Activated naive CD4-positive, alpha-beta T cell treated with anti-CD3 and anti-CD28 coated beads, Interleukin-2, amount 10 ng/mL, durations not matched to agents 5 hours and 36 hours (primary cell): ENCODE data around the gene AHRR. TPM values are rescaled to one million over a fixed set of nuclear protein-coding genes. Genes with fewer than 3 reads are reported as not detected.

ENCODE experiments used
- total RNA-seq, 2 experiments: library from RNA; stranded (reverse); gene quantifications; one replicate each; pipeline ENCODE4 v1.2.3, GENCODE V29; 2021

The AHRR gene
- total RNA-seq = 10 to 100 TPM; 10.2 to 11.1 TPM

DNA sequence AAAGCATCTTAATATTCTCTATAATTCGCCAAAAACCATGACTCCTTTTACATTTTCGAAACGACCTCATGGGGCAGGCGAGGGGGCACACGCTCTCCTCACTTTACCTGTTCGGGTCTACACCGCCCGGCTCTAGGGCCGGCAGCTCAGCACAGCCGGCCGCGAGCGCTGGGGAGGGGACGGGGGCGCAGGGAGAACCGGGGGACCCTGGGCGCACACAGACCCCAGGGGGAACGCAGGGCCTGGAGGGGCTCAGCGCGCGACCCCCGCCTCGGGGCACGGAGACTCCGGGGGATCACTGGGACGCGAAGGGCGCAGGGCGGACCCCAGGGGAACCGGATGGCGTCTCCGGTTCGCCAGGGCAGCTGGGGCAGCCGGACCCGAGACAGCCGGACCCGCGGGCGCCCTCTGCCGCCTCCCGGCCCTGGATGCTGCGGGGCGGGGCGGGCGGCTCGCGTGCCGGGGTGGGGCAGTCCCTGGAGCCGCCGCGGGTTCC lies at the start of gene AHRR:
Gene AHRR (plus strand): TSS at position 485 of the 496 bp plus-strand sequence. CDS start 22,189 bp downstream, outside the sequence.

DNA sequence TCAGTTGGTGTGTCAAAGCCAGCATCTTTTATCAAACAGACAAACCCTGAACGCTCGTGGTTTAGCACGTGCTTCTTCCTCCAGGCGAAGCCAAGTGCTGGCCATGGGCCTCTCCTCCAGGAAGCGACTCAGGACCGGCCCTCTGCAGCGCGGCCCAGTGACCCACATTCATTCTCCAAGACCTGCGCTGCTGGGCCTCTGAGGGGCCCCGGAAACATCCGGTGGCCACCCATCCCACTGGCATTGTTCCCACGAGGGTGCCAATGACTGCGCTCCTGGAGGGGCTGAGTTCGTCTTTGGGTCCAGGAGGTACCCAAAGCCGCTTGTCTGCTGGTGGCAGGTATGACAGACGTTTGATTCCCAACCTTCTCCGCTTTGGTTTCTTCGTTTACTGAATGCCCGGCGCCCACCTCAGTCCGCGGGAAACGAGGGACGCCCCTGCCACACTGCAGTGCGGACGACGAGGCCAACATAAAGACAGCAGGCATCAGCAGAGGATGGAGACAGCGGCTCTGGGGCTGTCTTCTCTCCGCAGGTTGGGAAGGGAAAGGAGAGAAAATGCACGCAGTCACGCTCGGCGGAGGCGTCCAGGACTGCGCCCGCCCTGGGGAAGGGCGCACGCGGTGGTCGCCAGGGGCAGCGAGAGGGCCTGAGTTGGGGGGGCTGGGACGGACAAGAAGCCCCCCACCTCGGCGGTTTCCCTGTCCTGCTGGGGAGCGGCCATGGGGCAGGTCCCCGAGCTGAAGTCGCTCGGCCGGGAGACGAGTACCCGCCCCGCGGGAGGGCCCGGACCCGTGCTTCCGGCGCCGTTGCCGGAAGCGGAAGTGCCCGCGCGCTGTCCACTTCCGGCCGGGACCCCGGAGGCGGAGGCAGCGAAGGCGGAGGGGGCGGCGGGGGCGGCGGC lies 121.1 kb downstream of the AHRR start, which contains the start of gene EXOC3:
Gene EXOC3 (plus strand): TSS at position 842 of the 904 bp plus-strand sequence. CDS start 3,030 bp downstream, outside the sequence.

Other genes starting within 250 kb of the AHRR start
- not detected for gene PLEKHG4B, start 229.5 kb upstream of the AHRR start, total RNA-seq
- not detected for gene LRRC14B, start 130.2 kb upstream of the AHRR start, total RNA-seq
- gene CCDC127, start 103.6 kb upstream of the AHRR start, total RNA-seq = 1 to 10 TPM; 4.9 to 6.4 TPM
- 100 to 1,000 TPM; 128 to 135 TPM for gene SDHA, start 103.4 kb upstream of the AHRR start, total RNA-seq
- gene PDCD6, start 50.1 kb upstream of the AHRR start, total RNA-seq = 10 to 100 TPM; 89.7 to 96.4 TPM
- gene EXOC3, start 121.5 kb downstream of the AHRR start, total RNA-seq = 10 to 100 TPM; 68.3 to 74.1 TPM
- gene SLC9A3, start 202.7 kb downstream of the AHRR start, total RNA-seq = 1 to 10 TPM; 1.7 to 1.8 TPM